GM21390 (cell line): ENCODE data around the gene CARD11.

Experiments used
- ATAC-seq: cut with Tn5 transposase; IDR thresholded peaks from one replicate; pipeline ENCODE4 v1.9.1; 2021; ENCODE audit not compliant: unreplicated experiment

Gene CARD11

GRCh38 chr7:2945171-2945570 lies 98.5 kb downstream of the CARD11 start:
- no peak for ATAC-seq

- ATAC-seq, result no peak
These were observed 98.9 kb downstream of the CARD11 start for GRCh38 chr7:2944739-2945138.

- ATAC-seq, result no peak
These were observed 99.6 kb downstream of the CARD11 start for GRCh38 chr7:2943851-2944601.

- ATAC-seq, result no peak
These were observed 102.3 kb downstream of the CARD11 start for GRCh38 chr7:2941216-2941859.

GRCh38 chr7:2940466-2940865 lies 103.2 kb downstream of the CARD11 start:
- no peak for ATAC-seq

GRCh38 chr7:2939193-2939885 lies 104.3 kb downstream of the CARD11 start:
- ATAC-seq, result no peak

- no peak for ATAC-seq
These were observed 105.0 kb downstream of the CARD11 start for GRCh38 chr7:2938514-2939192.

GRCh38 chr7:2937701-2938513 lies 105.8 kb downstream of the CARD11 start:
- no peak for ATAC-seq

- ATAC-seq, result no peak
These were observed 106.6 kb downstream of the CARD11 start for GRCh38 chr7:2936891-2937580.

GRCh38 chr7:2936301-2936700 lies 107.4 kb downstream of the CARD11 start:
- ATAC-seq, result no peak

- ATAC-seq, result no peak
These were observed 108.5 kb downstream of the CARD11 start for GRCh38 chr7:2934984-2935740.

- no peak for ATAC-seq
These were observed 109.4 kb downstream of the CARD11 start for GRCh38 chr7:2934211-2934731.

GRCh38 chr7:2932402-2933251 lies 111.0 kb downstream of the CARD11 start:
- ATAC-seq, result no peak

- ATAC-seq, result no peak
These were observed 112.6 kb downstream of the CARD11 start for GRCh38 chr7:2931034-2931415.

- ATAC-seq, result no peak
These were observed 113.2 kb downstream of the CARD11 start for GRCh38 chr7:2930310-2931033.

- no peak for ATAC-seq
These were observed 114.1 kb downstream of the CARD11 start for GRCh38 chr7:2929321-2930201.
